ENCODE data around the gene FLRT1. TPM values are rescaled to one million over a fixed set of nuclear protein-coding genes. Genes with fewer than 3 reads are reported as not detected.

FLRT1 gene
- polyA plus RNA-seq, 1 experiment, result 0.42 TPM

GRCh38 chr11:64020976-64021756, 14.6 kb upstream of the FLRT1 start:
- ChIA-PET POLR2A (no interaction called here), CTCF (no interaction called here)
- Histone ChIP-seq H3K4me3 (ENCODE audit: low read depth, low read length) (no peak overlapping the region), H3K27me3 (ENCODE audit: control insufficient read depth, insufficient read depth, low read length) (no peaks in the 10 kb centered on the region), H3K36me3 (ENCODE audit: control insufficient read depth, insufficient read depth, low read length) (no peaks in the 10 kb centered on the region)
- TF ChIP-seq CTCF (IDR thresholded peaks at IDR 0.05; ENCODE audit: insufficient read depth, low read depth, low read length), result no peak
- DNase-seq (ENCODE audit: low read depth), result no peak

- no peak for DNase-seq (ENCODE audit: low read depth)
- ChIA-PET CTCF (interaction anchor here (0.9 to 1.2 kb wide), 2 partner anchors 15 to 124 kb away, joined by 3 to 4 read pairs; no protein-coding TSS in a partner anchor), POLR2A (no interaction called here)
- Histone ChIP-seq H3K4me3 (ENCODE audit: low read depth, low read length) (no peak overlapping the region), H3K36me3 (ENCODE audit: control insufficient read depth, insufficient read depth, low read length) (no peaks in the 10 kb centered on the region), H3K27me3 (ENCODE audit: control insufficient read depth, insufficient read depth, low read length) (no peaks in the 10 kb centered on the region)
- no peak for TF ChIP-seq CTCF (IDR thresholded peaks at IDR 0.05; ENCODE audit: insufficient read depth, low read depth, low read length)
Measured at GRCh38 chr11:64021757-64022093, 14.0 kb upstream of the FLRT1 start.

- peaks cover 2% of the 10 kb centered on the region; the same call in 1 of the 2 replicates for H3K27me3 ChIP-seq (ENCODE audit: control insufficient read depth, insufficient read depth, low read length)
- ChIA-PET POLR2A (no interaction called here), CTCF (interaction anchor here (0.9 to 1.2 kb wide), 2 partner anchors 15 to 123 kb away, joined by 3 to 4 read pairs; no protein-coding TSS in a partner anchor)
- no peaks in the 10 kb centered on the region for H3K36me3 ChIP-seq (ENCODE audit: control insufficient read depth, insufficient read depth, low read length)
- no peak for TF ChIP-seq CTCF (IDR thresholded peaks at IDR 0.05; ENCODE audit: insufficient read depth, low read depth, low read length)
- H3K4me3 ChIP-seq (ENCODE audit: low read depth, low read length), result no peak overlapping the region
- DNase-seq (ENCODE audit: low read depth), result no peak
Measured at GRCh38 chr11:64022125-64022784, 13.5 kb upstream of the FLRT1 start.

- CTCF ChIA-PET, result interaction anchor here (0.7 to 2.0 kb wide), 4 partner anchors 19 to 125 kb away, joined by 3 to 7 read pairs (median 4); no protein-coding TSS in a partner anchor
- no peak for DNase-seq (ENCODE audit: low read depth)
- no peak for TF ChIP-seq CTCF (IDR thresholded peaks at IDR 0.05; ENCODE audit: insufficient read depth, low read depth, low read length)
- Histone ChIP-seq H3K4me3 (ENCODE audit: low read depth, low read length) (no peak overlapping the region), H3K36me3 (ENCODE audit: control insufficient read depth, insufficient read depth, low read length) (no peaks in the 10 kb centered on the region), H3K27me3 (ENCODE audit: control insufficient read depth, insufficient read depth, low read length) (peaks cover 5% of the 10 kb centered on the region; the same call in 1 of the 2 replicates)
- POLR2A ChIA-PET, result no interaction called here
Measured at GRCh38 chr11:64023712-64024710, 11.7 kb upstream of the FLRT1 start.
